Measurements from ENCODE around the gene FAM222A. TPM values are rescaled to one million over a fixed set of nuclear protein-coding genes. Genes with fewer than 3 reads are reported as not detected.

FAM222A gene
- total RNA-seq, 1 donor from 2014 or later, result 2.5 TPM

- Histone ChIP-seq H3F3A (ENCODE audit: low read depth) (peaks cover 6% of the 10 kb centered on the region), H3K9me3 (ENCODE audit: low read depth) (no peaks in the 10 kb centered on the region), H3K9ac (no peak overlapping the region), H4K20me1 (ENCODE audit: low read depth) (peaks cover 91% of the 10 kb centered on the region), H2AFZ (replicated peaks) (no peak overlapping the region), H3K4me1 (peaks cover 50% of the 10 kb centered on the region), H3K27me3 (peaks cover 18% of the 10 kb centered on the region), H3K4me3 (no peak overlapping the region), H3K79me2 (ENCODE audit: low read depth) (no peaks in the 10 kb centered on the region), H3K27ac (no peak overlapping the region), H3K36me3 (no peaks in the 10 kb centered on the region), H3K4me2 (no peak overlapping the region)
- Mint-ChIP-seq H3K9me3 (no peaks in the 10 kb centered on the region), H3K27ac (no peak overlapping the region), H3K27me3 (ENCODE audit: insufficient read depth, low read depth) (peaks cover 21% of the 10 kb centered on the region), H3K4me1 (peaks cover 44% of the 10 kb centered on the region), H3K4me3 (no peak overlapping the region), H3K36me3 (no peaks in the 10 kb centered on the region)
- no peak for DNase-seq (ENCODE audit: low spot score)
- TF ChIP-seq EZH2phosphoT487 (IDR thresholded peaks at IDR 0.05), result no peak
- no peak for TF ChIP-seq CTCF (IDR thresholded peaks at IDR 0.05)
- no peak for TF ChIP-seq EZH2 (IDR thresholded peaks at IDR 0.05)
These were observed 25.4 kb downstream of the FAM222A start for GRCh38 chr12:109738878-109739665.

- Mint-ChIP-seq H3K4me1 (peaks cover 39% of the 10 kb centered on the region), H3K4me3 (no peak overlapping the region), H3K36me3 (no peaks in the 10 kb centered on the region), H3K27ac (no peak overlapping the region), H3K27me3 (ENCODE audit: insufficient read depth, low read depth) (peaks cover 16% of the 10 kb centered on the region), H3K9me3 (no peaks in the 10 kb centered on the region)
- H3K9ac ChIP-seq, result no peak overlapping the region
- H4K20me1 ChIP-seq (ENCODE audit: low read depth), result peaks cover 81% of the 10 kb centered on the region
- DNase-seq (ENCODE audit: low spot score), result peak; percentile 80
- H3K27ac ChIP-seq, result no peak overlapping the region
- no peaks in the 10 kb centered on the region for H3K9me3 ChIP-seq (ENCODE audit: low read depth)
- peaks cover 40% of the 10 kb centered on the region for H3K4me1 ChIP-seq
- H3K79me2 ChIP-seq (ENCODE audit: low read depth), result no peaks in the 10 kb centered on the region
- H3K4me2 ChIP-seq, result no peak overlapping the region
- no peaks in the 10 kb centered on the region for H3F3A ChIP-seq (ENCODE audit: low read depth)
- H3K27me3 ChIP-seq, result peaks cover 12% of the 10 kb centered on the region
- TF ChIP-seq EZH2 (IDR thresholded peaks at IDR 0.05) (no peak), CTCF (IDR thresholded peaks at IDR 0.05) (peak; percentile 77), EZH2phosphoT487 (IDR thresholded peaks at IDR 0.05) (no peak)
- no peak overlapping the region for H3K4me3 ChIP-seq
- H2AFZ ChIP-seq (replicated peaks), result no peak overlapping the region
- no peaks in the 10 kb centered on the region for H3K36me3 ChIP-seq
These were observed 26.4 kb downstream of the FAM222A start for GRCh38 chr12:109739747-109740693.

- Histone ChIP-seq H3K4me2 (no peak overlapping the region), H3K36me3 (no peaks in the 10 kb centered on the region), H3K4me3 (no peak overlapping the region), H4K20me1 (ENCODE audit: low read depth) (peaks cover 74% of the 10 kb centered on the region), H3K9ac (no peak overlapping the region), H3K27me3 (peaks cover 5% of the 10 kb centered on the region), H3K79me2 (ENCODE audit: low read depth) (no peaks in the 10 kb centered on the region), H3K27ac (no peak overlapping the region), H3K4me1 (peaks cover 38% of the 10 kb centered on the region), H2AFZ (replicated peaks) (no peak overlapping the region), H3K9me3 (ENCODE audit: low read depth) (no peaks in the 10 kb centered on the region), H3F3A (ENCODE audit: low read depth) (no peaks in the 10 kb centered on the region)
- H3K27me3 Mint-ChIP-seq (ENCODE audit: insufficient read depth, low read depth), result peaks cover 10% of the 10 kb centered on the region
- H3K27ac Mint-ChIP-seq, result no peak overlapping the region
- no peak overlapping the region for H3K4me3 Mint-ChIP-seq
- H3K36me3 Mint-ChIP-seq, result no peaks in the 10 kb centered on the region
- peaks cover 31% of the 10 kb centered on the region for H3K4me1 Mint-ChIP-seq
- no peaks in the 10 kb centered on the region for H3K9me3 Mint-ChIP-seq
- no peak for DNase-seq (ENCODE audit: low spot score)
- TF ChIP-seq CTCF (IDR thresholded peaks at IDR 0.05) (no peak), EZH2phosphoT487 (IDR thresholded peaks at IDR 0.05) (no peak), EZH2 (IDR thresholded peaks at IDR 0.05) (no peak)
These were observed 27.1 kb downstream of the FAM222A start for GRCh38 chr12:109740694-109741245.
